Activated T-cell treated with anti-CD3 and anti-CD28 coated beads, Interleukin-2, amount 50 U/mL, for 1 hour (primary cell): ENCODE results near the gene RHBDD1.
"Not testable (repeated sequence)": the region's sequence is repeated elsewhere in the genome, so short reads cannot be mapped to it uniquely, and the experiment has no call there.

Experiments
- DNase-seq: peaks from one replicate; pipeline ENCODE4 v3.0.0-alpha.2; 2020

Gene RHBDD1

DNA sequence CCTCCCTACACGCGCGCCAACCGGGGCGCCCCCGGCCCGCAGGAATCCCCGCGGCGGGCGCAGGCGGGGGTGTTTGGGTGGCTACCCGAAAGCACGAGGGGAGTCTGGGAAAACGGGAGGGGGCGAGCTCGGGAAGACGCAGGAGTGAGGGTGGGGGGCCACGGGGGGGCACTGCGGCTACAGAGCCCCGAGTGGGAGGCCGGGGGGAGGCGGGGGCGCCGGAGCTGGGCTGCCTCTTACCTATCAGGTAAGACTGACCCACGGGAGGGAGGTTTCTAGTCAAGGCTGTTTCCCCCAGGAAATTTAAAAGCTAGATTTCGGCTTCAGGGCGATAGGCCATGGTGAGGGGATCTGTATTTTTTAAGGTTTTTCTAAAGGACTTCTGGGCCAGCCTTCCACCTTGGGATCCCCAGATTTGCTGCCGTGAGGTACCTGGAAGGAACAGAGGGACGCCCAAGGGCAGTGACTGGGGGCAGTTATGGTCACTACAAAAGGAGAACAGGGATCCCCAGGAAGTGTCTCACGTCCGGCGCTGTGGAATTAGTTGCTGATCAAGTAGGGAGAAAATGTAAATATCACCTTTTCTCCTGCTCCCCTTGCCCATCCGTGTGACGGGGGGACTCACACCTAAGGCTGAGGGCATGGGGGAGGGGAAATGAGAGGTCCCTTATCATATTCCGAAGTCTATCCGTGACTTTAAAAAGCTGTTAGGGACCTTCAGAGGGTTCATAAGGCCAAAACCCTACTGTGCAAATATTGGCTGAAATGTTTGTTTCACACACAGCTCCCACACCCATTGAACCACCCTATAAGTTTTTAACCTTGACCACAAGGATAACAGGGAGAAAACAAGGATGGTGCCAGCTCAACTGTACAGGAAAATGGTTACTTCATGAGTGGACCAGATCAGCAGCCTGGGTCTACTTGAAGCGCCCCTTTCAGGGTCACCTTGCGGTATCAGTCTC lies 35.6 kb upstream of the RHBDD1 start:
- DNase-seq, result no peak

DNA sequence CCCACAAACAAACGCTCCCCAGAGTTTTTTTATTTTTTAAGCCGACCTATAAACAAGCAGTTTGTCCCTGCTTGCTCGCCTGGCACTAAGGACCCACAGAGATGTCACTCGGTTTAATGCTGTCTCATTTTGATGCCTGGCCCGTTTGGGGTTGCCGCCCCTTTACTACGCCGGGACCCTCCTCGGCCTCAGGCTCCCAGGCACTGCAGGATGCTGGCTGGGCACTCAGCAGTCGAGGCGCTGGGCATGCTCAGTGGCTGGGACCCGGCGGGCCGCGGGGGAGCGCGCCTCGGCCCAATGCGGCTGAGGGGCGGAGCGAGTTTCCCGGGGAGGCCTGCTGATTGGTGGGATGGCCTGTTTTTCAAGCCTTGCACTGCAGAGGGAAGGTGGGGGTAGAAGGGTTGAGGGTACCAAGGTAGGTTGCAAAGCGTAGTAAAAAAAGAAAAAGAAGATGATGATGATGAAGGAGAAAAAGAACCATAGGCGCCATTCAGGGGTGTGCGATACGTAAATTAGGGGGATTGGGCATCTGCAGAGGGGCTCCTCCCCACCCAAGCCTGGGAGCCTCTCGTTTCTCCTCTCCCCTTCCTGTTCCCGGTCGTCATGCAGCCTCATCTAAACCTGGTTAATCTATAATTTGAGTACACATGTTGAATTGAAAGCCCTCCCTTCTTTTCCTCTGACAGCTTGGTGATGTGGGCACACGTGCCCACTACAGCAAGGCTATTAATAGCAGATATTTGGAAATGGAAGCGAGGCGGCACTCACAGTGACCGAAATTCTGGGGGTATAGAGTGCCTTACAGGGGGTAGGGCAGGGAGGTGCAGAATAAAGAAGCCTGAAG lies 34.7 kb upstream of the RHBDD1 start:
- peak; percentile 78 for DNase-seq

DNA sequence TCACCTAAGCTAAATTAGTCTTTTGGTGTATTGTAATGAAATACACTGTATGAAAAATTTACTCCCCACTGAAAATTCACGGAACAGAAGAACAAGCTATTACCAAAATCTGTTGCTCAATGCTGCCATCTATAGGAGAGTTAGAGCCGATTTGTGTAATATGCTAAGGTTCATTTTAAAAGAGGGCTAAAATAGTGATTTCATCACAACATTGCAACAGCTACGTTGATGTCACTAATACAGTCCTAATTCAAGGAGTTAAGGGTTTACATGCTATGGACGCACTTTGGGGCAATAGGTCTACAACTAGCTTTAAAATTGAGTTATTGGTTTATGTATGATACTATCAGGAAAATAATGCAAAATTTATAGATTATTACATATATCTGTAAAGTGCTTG lies 33.3 kb upstream of the RHBDD1 start:
- DNase-seq, result no peak

DNA sequence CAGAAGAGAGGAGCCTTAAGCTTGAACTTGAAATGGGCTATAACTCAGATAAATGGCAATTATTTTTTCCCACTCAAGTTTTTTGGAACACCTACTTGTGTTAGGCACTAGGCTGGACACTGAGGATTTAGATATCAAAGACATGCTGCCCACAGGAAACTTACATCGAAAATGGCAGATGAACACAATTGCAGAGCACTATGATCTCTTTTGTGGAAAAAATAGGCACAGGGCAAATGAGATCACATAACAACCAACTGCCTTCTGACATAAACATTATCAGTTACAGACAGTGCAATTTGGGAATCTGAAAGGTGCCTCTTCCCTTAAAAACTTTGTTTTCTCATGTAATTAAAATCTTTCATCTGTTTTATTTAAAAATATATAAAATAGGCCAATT lies 32.4 kb upstream of the RHBDD1 start:
- no peak for DNase-seq

DNA sequence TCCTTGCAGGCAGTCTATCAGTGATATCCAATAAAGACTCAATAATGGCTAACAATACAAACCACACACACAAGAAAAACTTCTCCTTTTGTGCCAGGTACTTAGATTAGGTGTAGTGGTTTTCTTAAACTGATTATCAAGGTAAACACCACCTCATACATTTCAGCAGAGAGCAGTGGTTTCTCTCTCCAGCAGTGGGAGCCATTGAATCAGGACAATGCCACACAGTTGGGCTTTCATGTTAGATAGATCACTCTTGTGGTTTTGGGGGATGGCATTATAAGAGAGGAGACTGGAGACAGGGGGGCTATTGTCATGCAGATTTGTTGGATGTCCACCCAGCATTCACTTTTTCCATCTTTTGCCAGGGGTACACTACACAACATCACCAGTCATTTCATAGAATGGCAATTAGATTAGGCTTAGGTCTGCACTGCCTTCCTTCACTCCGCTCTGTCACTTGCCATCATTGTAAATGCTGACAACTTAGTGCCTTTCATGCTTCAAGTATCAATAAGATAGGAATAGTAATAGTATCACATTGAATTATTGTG lies 22.6 kb upstream of the RHBDD1 start:
- DNase-seq, result no peak

DNA sequence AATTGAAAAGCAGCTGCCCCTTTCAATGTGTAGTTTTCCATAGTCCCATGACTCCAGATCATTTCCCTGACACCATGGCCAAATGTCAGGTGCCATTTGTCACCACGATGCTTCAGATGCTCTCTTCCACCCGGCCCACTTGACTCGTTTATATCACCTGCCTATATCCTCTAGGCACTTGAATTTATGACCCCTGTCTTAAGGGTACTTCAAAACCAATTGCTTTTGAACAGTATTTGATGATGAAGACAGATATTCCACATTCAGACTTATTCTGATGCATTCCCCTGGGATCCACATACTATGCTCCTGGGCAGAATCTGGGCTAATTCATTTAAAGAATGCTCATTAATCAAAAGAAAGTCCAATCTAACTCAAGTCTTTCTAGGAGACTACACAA lies 16.9 kb upstream of the RHBDD1 start:
- no peak for DNase-seq

DNA sequence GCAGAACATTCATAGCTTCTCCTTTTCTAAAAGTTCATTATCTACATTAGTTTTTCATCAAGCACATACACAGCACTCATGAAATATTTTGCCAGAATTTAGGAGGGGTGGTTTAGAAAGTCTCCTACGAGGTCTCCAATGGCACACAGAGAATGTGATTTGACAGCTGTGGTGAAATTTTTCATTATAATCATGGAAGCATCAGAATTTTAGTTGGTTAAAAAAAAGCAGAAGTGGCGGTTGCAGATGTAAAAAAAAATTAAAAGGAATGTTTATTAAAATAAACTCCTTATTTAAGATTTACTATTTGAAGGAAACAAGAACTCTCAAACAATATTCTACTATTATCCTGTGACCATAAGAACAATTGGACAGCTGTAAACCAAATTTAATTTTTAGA lies 10.8 kb upstream of the RHBDD1 start:
- DNase-seq, result no peak

DNA sequence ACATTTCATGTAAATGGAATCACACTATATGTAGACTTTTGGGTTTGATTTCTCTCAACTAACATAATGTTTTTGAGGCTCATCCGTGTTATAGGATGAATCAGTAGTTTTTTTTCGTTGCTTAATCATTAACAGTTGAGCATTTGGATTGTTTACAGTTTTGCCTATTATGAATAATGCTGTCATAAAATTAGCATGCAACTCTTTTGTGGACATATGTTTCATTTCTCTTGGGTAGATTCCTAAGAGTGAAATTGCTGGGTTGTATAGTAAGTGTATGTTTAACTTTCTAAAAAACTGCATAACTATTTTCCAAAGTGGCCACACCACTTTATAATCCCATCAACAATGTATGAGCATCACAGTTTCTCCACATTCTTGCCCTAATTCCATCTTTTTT lies 7.7 kb upstream of the RHBDD1 start:
- no peak for DNase-seq

DNA sequence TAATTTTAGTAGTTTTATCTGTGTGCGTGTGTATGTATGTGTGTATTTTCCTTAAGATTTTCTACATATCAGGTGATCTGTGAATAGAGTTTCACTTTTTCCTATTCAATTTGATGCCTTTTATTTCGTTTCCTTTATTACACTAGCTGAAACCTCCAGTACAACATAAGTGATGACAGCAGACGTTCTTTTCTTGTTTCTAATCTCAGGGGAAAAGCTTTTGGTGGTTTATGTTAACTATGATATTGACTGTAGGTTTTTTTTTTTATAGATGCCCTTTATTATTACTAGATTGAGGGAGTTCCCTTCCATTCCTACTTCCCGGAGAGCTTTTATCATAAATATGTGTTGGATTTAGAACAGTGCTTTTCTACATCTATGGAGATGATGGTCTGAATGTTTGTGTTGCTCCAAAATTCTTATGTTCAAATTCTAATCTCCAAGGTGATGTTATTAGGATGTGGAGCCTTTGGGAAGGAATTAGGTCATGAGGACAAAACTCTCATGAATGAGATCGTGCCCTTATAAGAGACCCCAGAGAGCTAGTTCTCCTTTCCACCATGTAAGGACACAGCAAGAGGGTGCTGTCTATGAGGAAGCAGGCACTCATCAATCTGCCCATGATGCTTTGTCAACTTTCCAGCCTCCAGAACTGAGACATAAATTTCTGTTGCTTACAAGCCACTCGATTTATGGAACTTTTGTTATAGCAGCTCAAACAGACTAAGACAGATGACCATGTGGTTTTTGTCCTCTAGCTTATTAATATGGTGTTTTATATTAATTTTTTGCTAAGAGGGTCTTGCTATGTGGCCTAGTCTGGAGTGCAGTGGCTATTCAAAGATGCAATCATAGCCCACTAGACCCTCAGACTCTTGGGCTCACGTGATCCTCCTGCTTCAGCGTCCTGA lies 5.9 kb upstream of the RHBDD1 start:
- DNase-seq, result no peak

DNA sequence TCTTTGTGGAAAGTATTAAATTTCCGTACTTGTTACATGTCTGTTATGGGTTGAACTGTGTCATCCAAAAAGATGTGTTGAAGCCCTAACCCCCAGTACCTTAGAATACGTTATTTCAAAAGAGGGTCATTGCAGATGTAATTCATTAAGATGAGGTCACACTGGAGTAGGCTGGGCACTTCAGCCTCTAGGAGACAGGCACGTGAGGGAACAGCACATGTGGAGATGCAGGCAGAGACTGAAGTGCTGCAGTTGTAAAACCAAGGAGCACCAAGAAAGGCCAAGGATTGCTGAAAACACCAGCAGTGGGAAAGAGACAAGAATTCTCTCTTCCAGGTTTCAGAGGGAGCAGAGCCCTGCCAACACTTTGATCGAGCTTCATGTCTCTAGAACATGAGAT lies 4.6 kb upstream of the RHBDD1 start:
- DNase-seq, result no peak

DNA sequence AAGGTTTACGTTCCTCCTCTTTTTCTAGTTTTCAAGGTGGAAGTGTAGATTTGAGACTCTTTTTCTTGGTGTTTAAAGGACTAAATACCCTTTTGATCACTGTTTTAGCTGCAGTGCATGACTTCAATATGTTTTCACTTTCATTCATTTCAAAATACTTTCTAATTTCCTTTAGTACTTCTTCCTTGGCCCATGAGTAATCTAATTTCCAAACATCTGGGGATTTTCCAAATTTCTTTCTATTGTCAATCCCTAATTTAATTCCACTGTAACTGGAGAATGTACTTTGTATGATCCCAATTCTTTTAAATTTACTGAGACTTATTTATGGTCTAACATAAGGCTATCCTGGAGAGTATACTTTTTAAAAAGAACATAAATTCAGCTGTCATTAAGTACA lies 3.8 kb upstream of the RHBDD1 start:
- no peak for DNase-seq

DNA sequence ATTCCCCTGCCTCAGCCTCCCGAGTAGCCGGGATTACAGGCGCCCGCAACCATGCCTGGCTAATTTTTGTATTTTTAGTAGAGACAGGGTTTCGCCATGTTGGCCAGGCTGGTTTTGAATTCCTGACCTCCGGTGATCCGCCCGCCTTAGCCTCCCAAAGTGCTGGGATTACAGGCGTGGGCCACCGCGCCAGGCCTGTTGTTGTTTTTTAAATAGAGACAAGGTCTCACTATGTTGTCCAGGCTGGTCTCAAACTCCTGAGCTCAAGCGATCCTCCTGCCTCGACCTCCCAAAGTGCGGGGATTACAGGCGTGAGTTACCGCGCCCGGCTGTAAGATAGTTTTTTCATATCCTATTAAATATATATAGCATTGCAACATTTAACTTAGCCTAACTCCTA lies 974 bp upstream of the RHBDD1 start:
- DNase-seq, result peak; percentile 19

DNA sequence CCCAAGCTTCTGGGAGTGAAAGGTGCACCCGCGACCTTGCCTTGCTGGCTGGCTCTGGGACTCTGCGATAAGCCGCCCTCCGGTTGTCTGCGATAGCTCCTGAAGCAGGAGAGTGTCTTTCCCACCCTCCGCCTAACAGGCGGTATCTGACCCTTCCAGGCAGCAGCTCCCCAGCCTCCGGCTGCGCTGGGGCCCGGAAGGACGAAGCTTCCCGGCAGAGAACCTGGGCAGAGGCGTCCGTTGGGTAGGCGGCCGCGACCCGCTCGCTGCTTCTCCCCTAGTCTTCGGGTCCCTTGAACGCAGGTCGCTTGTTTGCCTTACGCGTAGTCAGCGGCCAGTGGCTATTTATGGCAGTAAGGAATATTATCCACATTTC lies 446 bp upstream of the RHBDD1 start:
- no peak for DNase-seq

DNA sequence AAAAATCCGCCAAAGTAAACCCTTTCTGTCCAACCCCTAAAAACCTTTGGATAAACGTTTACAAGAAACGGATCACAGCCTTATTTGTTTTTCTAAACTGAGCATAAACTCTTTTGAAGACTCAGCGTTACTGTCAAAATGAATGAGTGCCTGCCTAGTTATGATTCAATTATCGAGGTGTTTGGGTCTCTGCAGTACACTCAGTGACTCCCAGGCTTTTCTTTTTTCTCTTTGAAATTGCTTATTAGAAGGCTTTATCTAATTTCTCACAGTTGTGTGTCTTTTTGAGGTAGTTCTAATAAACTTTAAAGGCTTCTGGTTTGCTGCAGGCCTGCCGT lies 663 bp downstream of the RHBDD1 start:
- no peak for DNase-seq

DNA sequence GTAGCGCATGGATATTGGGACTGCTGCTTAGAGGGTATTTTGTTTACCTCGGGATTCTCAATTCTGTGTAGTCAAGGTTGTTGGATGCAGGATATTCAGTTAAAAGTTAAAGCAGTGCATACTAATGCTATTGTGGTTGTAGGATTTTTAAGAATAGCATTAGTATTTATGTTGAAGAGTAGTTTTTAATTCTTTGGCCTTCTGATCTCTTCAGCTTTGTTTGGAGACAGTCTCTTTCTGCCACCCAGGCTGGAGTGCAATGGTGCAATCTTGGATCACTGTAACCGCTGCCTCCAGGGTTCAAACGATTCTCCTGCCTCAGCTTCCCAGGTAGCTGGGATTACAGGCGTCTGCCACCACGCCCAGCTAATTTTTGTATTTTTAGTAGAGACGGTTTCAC lies 1.5 kb downstream of the RHBDD1 start:
- no peak for DNase-seq

DNA sequence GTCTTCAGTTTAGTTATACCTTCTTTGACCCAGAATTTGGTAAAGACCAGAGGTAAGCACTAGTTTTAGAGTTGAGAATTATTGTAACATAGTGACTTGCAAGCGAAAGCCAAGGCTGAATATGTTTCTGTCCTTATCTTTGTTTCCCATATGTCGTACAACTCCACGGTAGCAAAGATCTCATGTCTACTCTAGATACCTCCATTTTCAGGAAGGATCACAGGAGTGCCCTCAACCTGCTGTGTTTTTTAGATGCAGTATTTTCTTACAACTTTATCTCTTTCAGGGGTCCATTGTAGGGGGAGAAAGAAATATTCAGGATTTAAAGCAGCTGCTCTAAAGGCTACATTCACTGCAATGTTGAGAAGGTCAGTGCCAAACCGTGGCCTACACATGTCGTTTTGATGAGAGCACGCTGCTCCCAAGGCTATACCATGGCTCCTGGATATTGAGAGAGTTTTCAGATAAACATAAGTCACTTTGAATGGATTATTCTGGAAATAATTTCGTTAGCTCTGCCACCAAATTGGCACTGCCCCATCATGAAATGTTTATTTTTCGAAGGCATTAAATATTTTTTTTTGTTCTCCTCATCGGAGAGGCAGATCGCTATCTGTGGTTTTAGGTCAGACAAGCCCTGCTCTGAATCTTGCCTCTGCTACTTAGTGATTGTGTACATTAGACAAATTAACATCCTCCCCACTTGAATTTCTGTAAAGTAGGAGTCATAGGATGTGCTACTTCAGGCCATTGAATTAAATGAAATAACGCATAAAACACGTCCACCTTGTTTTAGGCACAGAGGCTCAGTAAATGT lies 2.1 kb downstream of the RHBDD1 start:
- no peak for DNase-seq

DNA sequence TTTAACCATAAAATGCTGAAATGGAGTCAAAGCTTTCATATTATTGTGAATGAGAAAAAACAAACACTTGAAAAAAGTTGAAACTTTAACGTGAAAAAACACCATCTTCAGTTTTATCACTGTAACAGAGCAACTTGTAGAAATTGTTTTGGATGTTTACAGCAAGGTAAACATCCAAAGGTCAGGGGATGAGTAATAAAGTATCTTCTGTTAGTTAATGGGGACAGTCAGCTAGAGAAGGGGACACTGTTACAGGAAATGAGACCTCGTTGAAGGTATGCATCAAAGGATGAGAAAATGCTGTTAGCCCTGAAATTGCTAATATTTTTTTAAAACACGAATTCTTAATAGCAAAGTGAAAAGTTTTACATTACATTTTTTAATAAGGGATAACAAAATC lies 2.9 kb downstream of the RHBDD1 start:
- DNase-seq, result no peak

DNA sequence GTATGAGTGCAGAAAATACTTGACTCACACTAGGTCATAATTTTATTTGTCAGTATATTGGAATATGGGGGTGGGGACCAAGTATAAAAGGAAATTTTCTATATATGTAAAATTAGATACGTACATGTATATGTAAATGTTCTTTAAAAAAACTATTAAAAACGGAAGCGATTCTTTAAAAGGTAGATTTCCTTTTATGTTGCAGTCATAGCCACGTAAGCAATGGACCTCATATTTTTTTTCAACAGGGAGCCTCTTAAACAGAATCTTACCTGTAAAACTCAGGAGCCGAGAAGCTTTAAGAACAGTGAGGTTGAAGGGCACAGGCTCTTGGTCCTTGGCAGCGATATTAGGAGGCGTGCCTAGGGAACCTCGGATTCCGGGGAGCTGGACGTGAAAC lies 3.3 kb downstream of the RHBDD1 start:
- peak; percentile 18 for DNase-seq

DNA sequence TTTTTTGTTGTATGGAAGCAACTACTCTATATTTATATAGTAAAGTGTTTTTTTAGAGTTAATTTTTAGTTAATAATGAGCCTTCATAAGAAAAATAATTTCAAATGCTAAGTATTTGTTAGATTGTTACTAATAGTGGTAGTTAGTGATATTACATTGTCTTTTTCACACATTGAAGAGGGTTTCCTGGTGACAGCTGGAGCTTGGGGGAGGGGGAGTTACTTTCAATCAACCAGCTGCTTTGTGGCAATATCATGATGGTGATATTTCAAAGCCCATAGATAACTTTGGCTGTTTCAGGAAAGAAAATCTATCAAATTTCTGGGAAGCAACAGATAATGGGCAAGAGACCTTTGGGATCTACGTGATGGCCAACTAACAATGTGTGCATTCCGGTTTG lies 4.1 kb downstream of the RHBDD1 start:
- no peak for DNase-seq

DNA sequence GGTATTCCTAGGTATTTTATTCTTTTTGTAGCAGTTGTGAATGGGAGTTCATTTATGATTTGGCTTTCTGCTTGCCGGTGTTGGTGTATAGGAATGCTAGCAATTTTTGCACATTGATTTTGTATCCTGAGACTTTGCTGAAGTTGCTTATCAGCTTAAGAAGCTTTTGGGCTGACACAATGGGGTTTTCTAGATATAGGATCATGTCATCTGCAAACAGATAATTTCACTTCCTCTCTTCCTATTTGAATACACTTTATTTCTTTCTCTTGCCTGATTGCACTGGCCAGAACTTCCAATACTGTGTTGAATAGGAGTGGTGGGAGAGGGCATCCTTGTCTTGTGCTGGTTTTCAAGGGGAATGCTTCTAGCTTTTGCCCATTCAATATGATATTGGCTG lies 7.1 kb downstream of the RHBDD1 start:
- DNase-seq, result not testable (repeated sequence)

DNA sequence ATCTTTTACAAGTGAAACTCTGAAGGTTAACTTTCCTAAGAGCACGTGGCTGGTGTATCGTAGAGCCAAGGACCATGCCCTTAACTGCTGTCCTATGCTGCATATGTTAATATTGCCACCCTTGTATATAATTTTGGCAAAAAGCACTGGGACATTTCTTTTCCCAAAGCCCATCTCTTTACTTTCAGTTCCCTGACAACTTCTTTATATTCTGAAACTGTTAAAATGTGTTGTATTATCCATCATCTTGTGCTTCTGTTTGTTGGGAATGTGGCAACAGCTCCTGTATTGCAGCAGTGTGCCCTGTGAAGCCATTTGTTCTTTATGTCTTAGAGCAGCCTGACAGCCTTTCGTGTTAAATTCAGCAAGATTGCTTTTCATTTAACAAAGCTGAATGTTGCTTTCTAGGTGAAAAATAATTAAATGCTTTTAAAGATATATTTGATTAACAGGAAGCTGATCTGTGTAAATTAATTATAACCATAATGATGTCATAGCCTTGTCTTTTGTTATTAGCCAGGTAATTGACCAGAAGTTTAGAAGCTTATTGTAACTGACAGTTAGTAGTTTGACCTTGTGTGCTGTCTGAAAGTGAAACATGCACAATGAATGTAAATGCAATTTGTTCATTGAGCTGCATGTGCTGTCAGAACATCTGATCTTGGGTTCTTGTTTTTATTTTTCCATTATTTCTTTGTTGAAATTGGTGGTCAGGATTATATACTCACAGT lies 9.7 kb downstream of the RHBDD1 start:
- no peak for DNase-seq
